HG02642 (cell line): ENCODE measurements around the gene GADD45A.
"Not testable (repeated sequence)": the region's sequence is repeated elsewhere in the genome, so short reads cannot be mapped to it uniquely, and the experiment has no call there.

Experiments
- ATAC-seq: cut with Tn5 transposase; IDR thresholded peaks from one replicate; pipeline ENCODE4 v1.9.1; 2021; ENCODE audit warnings: mild to moderate bottlenecking; ENCODE audit not compliant: unreplicated experiment, poor library complexity

Gene GADD45A

DNA sequence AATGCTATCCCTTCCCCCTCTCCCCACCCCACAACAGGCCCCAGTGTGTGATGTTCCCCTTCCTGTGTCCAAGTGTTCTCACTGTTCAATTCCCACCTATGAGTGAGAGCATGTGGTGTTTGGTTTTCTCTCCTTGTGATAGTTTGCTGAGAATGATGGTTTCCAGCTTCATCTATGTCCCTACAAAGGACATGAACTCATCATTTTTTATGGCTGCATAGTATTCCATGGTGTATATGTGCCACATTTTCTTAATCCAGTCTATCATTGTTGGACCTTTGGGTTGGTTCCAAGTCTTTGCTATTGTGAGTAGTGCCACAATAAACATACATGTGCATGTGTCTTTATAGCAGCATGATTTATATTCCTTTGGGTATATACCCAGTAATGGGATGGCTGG, 19.7 kb upstream of the GADD45A start:
- ATAC-seq = not testable (repeated sequence)

DNA sequence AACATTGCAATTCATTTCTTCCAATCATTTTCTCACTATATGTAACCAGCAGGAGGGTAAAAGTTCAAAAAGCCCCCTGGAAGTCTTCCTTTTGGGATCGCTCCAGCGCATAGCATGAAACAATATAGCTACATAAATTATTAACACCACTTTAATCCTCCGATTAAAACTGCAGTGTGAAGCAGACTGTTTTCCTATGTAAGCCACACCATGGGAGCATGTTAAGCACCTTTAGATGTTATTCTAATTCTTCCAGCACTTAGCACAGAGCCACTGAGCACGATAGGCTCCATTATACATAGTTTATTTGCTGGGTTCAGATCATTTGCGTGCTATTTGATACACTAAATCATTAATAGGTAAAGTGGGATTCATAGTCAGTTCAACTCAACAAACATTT, 18.4 kb upstream of the GADD45A start:
- no peak for ATAC-seq

GRCh38 chr1:67668660-67669059, 16.3 kb upstream of the GADD45A start:
- ATAC-seq = no peak

- ATAC-seq = no peak
These were observed 12.7 kb upstream of the GADD45A start for GRCh38 chr1:67672260-67672803.

- no peak for ATAC-seq
These were observed 11.4 kb upstream of the GADD45A start for GRCh38 chr1:67673468-67674201.

DNA sequence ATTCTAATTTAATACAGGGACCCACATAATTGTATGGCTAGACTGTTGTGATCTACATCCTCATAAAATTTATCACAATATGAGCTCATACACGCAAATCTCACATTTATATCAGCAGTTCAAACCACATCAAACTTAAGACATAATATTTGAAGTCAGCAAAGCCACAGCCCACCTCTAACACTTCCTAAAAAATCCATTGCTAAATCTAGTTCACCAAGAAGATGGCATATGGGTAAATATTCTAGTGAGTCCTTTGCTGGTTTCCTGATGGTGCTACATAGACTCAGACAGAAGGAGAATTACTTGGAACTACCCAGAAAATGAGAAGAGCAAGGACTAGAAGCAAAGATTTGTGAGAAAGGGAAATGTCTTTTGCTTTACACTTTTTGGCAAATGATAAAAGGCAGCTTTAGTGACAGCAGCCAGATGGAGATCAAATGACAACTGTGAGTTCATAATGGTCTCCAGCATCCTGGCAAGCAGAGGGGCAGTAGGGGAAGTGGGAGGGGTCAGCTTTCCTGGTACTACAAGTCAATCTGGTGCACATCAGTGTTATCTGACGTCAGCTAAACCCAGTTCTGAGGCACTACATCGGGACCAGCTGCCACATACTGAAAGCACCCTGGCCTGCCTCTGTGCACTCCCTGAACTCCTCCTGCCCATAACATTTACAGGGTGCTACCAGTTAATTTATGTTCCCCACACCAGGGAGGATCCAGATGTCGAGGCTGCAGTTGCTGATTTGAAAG, 10.6 kb upstream of the GADD45A start:
- ATAC-seq = peak; percentile 49

GRCh38 chr1:67675800-67676199, 9.2 kb upstream of the GADD45A start:
- ATAC-seq = peak; percentile 85

DNA sequence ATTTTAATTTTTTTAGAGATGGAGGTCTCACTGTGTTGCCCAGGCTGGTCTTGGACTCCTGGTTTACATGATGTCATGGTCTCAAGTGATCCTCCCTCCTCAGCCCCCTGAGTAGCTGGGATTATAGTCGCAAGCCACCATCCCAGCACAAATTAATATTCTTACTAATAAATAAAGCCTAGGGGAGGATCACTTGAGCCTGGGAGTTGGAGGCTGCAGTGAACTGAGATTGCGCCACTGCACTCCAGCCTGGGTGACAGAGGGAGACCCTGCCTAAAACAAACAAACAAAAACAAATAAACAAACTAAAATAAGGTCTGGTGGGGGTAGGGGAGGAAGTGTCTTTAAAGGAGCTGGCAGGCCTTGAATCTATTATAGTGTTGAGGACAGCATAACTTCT, 8.7 kb upstream of the GADD45A start:
- no peak for ATAC-seq

- ATAC-seq = no peak
These were observed 8.1 kb upstream of the GADD45A start for GRCh38 chr1:67676946-67677345.

- no peak for ATAC-seq
These were observed 7.6 kb upstream of the GADD45A start for GRCh38 chr1:67677408-67677807.

DNA sequence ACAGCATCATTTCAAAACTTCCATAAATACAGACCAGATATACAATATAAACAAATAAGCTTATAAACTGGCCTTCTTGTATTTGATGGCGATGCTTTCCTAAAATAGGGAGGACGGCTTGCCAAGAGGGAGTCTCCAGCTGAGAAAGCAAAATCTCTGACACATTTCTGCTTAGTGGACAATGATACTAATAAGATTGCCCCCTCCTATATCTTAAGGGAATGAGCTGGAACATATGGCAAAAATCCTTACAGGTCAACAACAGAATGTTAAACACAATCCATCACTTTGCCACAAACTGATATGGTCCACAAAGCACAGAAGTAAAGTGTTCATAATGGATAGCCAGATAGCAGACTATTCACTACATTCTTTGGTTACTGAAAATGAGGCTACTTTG, 7.1 kb upstream of the GADD45A start:
- no peak for ATAC-seq

DNA sequence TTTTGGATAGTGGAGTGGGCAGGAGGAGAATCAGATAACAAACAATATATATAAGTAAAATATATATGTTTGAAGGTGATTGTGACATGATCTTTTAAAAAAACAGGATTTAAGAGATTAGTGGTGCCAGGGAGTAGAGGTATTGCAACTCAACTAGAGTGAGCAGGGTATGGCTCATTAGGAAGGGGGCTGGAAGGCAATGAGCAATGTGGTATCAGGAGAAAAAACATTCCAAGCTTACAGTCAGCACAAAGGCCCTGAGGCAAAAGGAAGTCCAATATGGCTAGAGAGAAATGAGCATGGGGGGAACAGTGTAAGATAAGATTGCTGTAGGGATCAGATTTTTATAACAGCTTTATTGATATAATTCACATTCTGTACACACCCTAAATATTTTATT, 5.3 kb upstream of the GADD45A start:
- ATAC-seq = no peak

DNA sequence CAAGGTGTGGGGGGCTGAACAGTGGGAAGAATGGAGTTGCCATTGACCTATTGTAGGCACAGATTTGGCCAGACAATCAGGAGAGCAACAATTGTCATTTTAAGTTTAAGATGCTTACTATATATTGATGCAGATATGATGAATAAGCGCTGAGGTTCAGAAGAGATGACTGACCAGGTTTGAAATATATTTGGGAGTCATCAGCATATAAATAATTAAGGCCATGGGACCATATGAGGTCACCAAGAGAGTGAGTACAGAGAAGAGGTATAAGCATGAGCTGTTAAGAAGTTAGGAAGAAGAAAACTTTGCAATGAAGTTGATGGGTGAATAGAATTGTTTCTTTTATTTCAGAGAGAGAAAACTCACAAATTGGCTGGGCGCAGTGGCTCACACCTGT, 4.5 kb upstream of the GADD45A start:
- ATAC-seq = no peak

- no peak for ATAC-seq
These were observed 2.3 kb upstream of the GADD45A start for GRCh38 chr1:67682659-67683197.

DNA sequence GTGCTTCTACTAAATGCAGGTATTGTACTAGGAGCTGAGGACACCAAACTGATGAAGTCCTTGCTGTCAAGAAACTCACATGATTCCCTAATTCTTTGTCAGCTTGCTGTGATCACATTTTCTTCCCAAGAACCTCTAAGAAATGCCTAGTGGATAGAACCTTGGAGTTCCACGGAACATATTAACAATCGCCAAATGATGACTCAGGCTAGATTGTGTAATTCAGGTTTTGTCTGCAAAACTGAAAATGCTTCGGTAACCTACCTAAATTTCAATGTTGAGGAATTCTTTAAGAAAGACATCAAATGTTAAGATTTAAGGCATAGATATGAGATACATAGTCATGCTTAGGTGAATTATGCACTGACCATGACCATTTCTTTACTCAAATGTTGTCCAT, 1.7 kb upstream of the GADD45A start:
- no peak for ATAC-seq

DNA sequence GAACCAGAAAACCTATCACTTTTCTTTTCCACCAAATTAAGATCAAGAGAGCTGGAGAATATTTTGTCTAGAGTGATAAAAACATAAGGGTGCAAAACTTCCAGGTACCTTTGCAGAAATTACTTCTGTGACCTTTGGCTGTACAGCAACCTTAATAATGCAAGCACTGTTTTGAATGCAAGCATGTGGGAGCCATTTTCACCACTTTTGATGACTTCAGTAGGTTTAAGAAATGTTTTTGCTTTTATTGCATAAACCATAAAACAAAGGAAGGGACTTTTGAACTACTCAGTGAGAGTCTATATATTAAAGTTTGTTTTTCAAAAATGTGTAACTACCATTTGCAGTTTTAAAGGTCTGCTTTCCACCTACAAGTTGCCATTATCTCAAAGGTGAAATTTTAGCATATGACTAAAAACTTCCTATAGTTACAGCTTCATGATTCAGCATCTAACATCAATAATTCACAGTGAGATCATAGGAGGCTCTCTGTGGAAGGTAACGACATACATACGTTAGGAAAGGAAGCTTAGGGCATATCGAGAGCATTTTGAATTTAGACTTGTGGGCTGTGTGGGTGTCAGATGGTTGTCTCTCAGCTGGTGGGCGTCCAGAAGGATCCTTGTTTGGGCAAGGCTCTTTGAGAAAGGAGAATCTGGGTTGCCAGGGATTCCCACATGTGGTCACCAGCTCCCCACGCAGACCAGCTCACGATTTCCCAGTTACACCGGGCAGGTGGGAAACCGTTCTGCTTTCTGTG, 1.1 kb upstream of the GADD45A start:
- no peak for ATAC-seq

DNA sequence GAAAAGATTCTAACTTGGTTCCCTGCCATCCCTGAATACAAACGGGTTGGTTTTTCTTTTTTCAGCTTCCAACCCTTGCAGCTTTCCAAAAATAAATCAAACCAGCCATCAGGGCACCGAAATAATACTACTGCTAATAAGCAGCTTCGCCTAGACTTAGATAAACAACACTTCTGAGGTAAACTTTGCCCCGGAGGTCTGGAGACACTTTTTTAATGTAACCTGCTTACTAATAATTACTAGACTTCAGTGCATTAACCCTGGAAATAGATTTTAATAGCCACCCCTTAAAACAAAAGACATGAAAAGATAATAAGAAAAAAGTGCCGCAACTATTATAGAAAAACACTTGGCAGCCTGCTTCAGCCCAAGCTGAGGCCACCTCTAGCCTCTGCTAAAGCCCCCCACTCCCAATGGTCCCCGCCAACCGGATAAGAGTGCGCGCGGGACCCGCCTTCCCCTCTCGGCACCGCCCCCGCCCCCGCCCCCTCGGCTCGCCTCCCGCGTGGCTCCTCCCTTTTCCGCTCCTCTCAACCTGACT, 405 bp upstream of the GADD45A start:
- no peak for ATAC-seq

DNA sequence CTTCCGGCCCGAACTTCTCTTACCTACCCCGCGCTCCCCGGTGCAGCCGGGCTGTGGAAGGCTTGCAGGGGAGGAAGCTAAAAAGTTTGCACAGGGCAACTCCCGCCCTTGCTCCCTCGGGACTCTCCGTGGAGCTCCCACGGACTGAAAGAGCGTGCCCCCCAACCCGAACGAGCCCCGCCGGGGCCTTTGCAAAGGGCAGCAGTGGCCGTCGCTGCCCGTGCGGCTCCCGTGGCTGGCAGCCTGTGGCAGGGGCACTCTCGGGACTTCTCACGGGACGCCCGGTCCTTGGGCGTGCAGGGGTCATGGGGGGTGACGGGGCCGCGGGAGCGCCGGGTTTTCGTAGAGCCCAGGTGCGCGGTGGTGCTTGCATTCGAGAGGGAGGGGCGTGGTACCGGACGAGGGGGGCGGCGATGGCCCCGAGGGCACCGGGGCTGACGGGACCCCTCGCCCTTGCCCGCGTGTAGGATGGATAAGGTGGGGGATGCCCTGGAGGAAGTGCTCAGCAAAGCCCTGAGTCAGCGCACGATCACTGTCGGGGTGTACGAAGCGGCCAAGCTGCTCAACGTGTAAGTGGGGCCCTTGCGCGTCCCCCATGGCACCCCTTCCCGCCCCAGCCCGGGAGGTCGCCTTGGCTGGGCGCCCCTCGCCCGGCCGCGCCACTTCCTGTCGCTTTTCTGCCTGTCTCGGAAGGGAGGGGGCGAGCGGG, 711 bp downstream of the GADD45A start:
- peak; percentile 19 for ATAC-seq

DNA sequence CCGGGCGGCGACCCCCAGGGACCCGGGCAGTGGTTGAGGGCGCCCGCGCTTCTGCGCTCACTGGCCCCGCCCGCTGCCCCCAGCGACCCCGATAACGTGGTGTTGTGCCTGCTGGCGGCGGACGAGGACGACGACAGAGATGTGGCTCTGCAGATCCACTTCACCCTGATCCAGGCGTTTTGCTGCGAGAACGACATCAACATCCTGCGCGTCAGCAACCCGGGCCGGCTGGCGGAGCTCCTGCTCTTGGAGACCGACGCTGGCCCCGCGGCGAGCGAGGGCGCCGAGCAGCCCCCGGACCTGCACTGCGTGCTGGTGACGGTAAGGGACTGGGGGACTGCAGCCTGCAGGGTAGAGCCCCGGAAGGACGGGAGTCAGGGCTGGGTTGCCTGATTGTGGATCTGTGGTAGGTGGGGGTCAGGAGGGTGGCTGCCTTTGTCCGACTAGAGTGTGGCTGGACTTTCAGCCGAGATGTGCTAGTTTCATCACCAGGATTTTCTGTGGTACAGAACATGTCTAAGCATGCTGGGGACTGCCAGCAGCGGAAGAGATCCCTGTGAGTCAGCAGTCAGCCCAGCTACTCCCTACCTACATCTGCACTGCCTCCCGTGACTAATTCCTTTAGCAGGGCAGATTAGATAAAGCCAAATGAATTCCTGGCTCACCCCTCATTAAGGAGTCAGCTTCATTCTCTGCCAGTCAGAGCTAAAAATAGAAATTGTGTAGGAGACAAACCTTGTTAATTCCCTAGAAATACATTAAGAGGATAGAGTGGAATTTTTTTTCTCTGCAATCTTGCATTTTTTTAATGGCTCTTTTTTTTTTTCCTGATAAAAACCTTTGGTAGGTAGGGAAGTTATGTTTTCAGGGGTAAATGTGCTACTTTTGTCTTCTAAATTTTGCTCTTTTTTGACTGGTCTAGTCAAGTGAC, 1.5 kb downstream of the GADD45A start:
- ATAC-seq = peak; percentile 26
